H1 (cell line): ENCODE results near the gene GALNT18. TPM values are rescaled to one million over a fixed set of nuclear protein-coding genes. Genes with fewer than 3 reads are reported as not detected.

Experiments
- CHD7 ChIP-seq: fragments of 300-600 bp; sonication (generic); IDR thresholded peaks from 2 replicates; pipeline ENCODE4 v1.7.1; 2012; ENCODE audit warnings: low read length, moderate library complexity, mild to moderate bottlenecking, inconsistent platforms; ENCODE audit not compliant: insufficient replicate concordance
- E2F6 ChIP-seq: IDR thresholded peaks from 2 replicates; pipeline ENCODE4 v1.6.1; 2012; ENCODE audit warnings: inconsistent platforms
- EZH2 ChIP-seq: fragments of 200-600 bp; sonication (generic); IDR thresholded peaks from 2 replicates; pipeline ENCODE4 v1.7.1; 2012; ENCODE audit warnings: low read depth, mild to moderate bottlenecking, moderate library complexity, low read length, inconsistent platforms; ENCODE audit not compliant: severe bottlenecking
- MAFK ChIP-seq: IDR thresholded peaks from 2 replicates; pipeline ENCODE4 v1.6.1; 2012; ENCODE audit warnings: low read depth, mild to moderate bottlenecking, improper control_type of control experiment, low read length
- NANOG ChIP-seq: IDR thresholded peaks from 2 replicates; pipeline ENCODE4 v1.6.1; 2011; ENCODE audit warnings: low read length, low read depth, mild to moderate bottlenecking, inconsistent platforms; ENCODE audit not compliant: insufficient read depth, poor library complexity, severe bottlenecking
- POU5F1 ChIP-seq: IDR thresholded peaks from 2 replicates; pipeline ENCODE4 v1.6.1; 2011; ENCODE audit warnings: low read depth, mild to moderate bottlenecking, low read length, moderate library complexity
- TAF1 ChIP-seq: IDR thresholded peaks from 2 replicates; pipeline ENCODE4 v1.6.1; 2011; ENCODE audit warnings: mild to moderate bottlenecking, low read depth, low read length
- TBP ChIP-seq: IDR thresholded peaks from 2 replicates; pipeline ENCODE4 v1.6.1; 2011; ENCODE audit warnings: low read depth, low read length, improper control_type of control experiment
- USF2 ChIP-seq: IDR thresholded peaks from 2 replicates; pipeline ENCODE4 v1.6.1; 2011; ENCODE audit warnings: low read length, improper control_type of control experiment
- polyA plus RNA-seq, 7 experiments: library from polyadenylated mRNA; depleted of rRNA in 3 of 7; stranded (reverse) in 5 of 7; unstranded in 2 of 7; fragments of >200 nt in 5 of 7; fragments of 200-250 nt in 2 of 7; gene quantifications; 1 replicate in 5 of 7; 2 replicates in 1 of 7; 4 replicates in 1 of 7; pipeline versions ENCODE4 v1.2.1 to v1.2.3, GENCODE V29; 2011 to 2013; ENCODE audit warnings: missing spikeins in 2 of 7, mixed read lengths in 2 of 7
- total RNA-seq: library from RNA; stranded (reverse); fragmentation: NEBNext Ultra II Directional; extraction: Animal tissue kit (Norgen Biotek cat#: 25700); gene quantifications from 2 replicates; pipeline ENCODE4 v1.2.1, GENCODE V29; 2021

Gene GALNT18
- total and polyA plus RNA-seq, 2 of the 8 experiments (the other 6 are each of a cell fraction or from before 2014, with no cell fraction given): 6.0 to 9.4 TPM

- TF ChIP-seq CHD7 (no peak), TBP (no peak), EZH2 (no peak), NANOG (no peak), POU5F1 (no peak), MAFK (no peak), USF2 (no peak), TAF1 (no peak), E2F6 (no peak)
Observed at GRCh38 chr11:11636671-11637070, 14.9 kb upstream of the GALNT18 start (continued).
